ENCODE results near the gene SLC23A1. TPM values are rescaled to one million over a fixed set of nuclear protein-coding genes. Genes with fewer than 3 reads are reported as not detected.

The SLC23A1 gene
- total and polyA plus RNA-seq, 9 of the 15 experiments (the other 6 are each of a cell fraction or from before 2014, with no cell fraction given): 0.03 to 0.20 (median 0.05) TPM; not detected in 5

DNA sequence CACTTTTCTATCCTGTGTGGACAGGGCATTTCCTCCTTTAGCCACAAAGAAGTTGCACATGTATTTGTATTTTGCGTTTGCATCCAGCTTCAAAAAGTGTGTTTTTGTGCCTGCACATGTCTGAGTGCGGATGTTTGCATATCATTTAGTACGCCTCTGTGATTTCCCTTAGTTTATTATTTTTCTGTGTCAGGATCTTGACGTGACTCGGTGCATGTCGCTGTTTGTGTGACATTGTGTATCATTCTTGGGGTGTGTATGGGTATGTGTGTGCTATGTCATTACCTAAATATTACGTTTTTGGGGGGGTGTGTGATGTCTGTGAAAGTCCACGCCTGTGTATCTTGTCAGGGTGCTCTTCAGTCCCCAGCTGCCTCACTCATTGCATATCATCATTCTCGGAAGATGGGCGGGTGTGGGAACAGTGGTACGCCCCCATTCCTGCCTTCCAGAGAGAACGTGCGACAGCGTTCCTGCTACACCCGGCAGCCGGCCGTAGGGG lies 41.9 kb downstream of the SLC23A1 start (continued):
- TF ChIP-seq NRF1 (conservative IDR thresholded peaks at IDR 0.05 in 1 of 2, IDR thresholded peaks at IDR 0.05 in 1 of 2): peak; percentile 63 to 80; a peak in 2 of 4 replicates
- 0 out of 2 replicates have a peak, but pooled peaks have one; percentile 32 for TF ChIP-seq FOXO4 (CRISPR knock-in tag; IDR thresholded peaks at IDR 0.05)
- no peak for TF ChIP-seq PTTG1 (tag; IDR thresholded peaks at IDR 0.05; ENCODE audit: low read depth)
- TF ChIP-seq HDAC2 (IDR thresholded peaks at IDR 0.05): peak; percentile 53; the same call in 1 of the 2 replicates
- TF ChIP-seq GABPB2 (CRISPR knock-in tag; conservative IDR thresholded peaks at IDR 0.05): no peak
- peak; percentile 23; the same call in 1 of the 2 replicates for TF ChIP-seq CEBPG (CRISPR knock-in tag; IDR thresholded peaks at IDR 0.05)
- TF ChIP-seq CEBPG (tag; conservative IDR thresholded peaks at IDR 0.05 in 1 of 2, IDR thresholded peaks at IDR 0.05 in 1 of 2): no peak

DNA sequence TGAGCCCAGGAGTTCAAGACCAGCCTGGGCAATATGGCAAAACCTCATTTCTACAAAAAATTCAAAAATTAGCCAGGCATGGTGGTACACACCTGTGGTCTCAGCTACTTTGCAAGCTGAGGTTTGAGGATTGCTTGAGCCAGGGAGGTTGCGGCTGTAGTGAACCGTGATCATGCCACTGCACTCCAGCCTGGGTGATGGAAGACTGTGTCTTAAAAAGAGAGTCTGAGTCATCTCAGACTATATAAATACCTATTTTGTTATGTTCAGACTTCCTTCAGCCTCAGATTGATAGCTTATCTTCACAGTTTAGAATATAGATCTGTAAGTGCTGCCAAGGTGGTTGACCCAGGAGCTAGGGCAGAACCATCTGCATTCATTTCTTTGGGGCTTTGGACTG lies 43.0 kb downstream of the SLC23A1 start:
- ATAC-seq: no peak
- DNase-seq (ENCODE audit: extremely low read depth in 1 of 4, low spot score in 3 of 4): no peak
- no peaks in the 10 kb centered on the region for H3K9me3 ChIP-seq (replicated peaks; ENCODE audit: control insufficient read depth, insufficient read depth, low read depth, low read length)
- ChIA-PET POLR2A (interaction anchor here (0.7 to 3.3 kb wide), 4 partner anchors 8 to 674 kb away, joined by 3 to 26 read pairs (median 4); no protein-coding TSS in a partner anchor), CTCF (ENCODE audit: low intra/inter-chr PET ratio) (no interaction called here)
- no peak overlapping the region for H2AFZ ChIP-seq (ENCODE audit: low read depth, low read length)
- intact Hi-C loops (cut with micrococcal nuclease): loop anchor here (2.0 to 5.0 kb wide), 4 partner anchors 43 to 763 kb away; partner anchors contain the start of genes HSPA9 and SPATA24
- H4K20me1 ChIP-seq (replicated peaks; ENCODE audit: control insufficient read depth, insufficient read depth, low read length): peaks cover 25% of the 10 kb centered on the region
- WGBS (ENCODE audit: insufficient coverage, low coverage, missing lambda C conversion rate): 61% methylated on average over 2 of the region's 2 CpGs
- no peak overlapping the region for H3K4me2 ChIP-seq (ENCODE audit: insufficient read depth, low read length)
- in situ Hi-C loops (cut with MboI): no loop called here
- H3K27ac ChIP-seq (ENCODE audit: extremely low read depth, low read depth, low read length): no peak overlapping the region
- peaks cover 11 to 13% of the 10 kb centered on the region in 2 experiments; a peak in 3 of 5 replicates for H3K4me1 ChIP-seq (replicated peaks in 1 of 2; ENCODE audit: control insufficient read depth in 2 of 2, insufficient read depth in 2 of 2, low read length in 2 of 2)
- no peaks in the 10 kb centered on the region for H3K9me1 ChIP-seq (ENCODE audit: control insufficient read depth, insufficient read depth, low read length)
- H3K36me3 ChIP-seq (ENCODE audit: control insufficient read depth, insufficient read depth, low read length): peaks cover 10% of the 10 kb centered on the region; the same call in 2 of the 3 replicates
- peaks cover 34% of the 10 kb centered on the region for H3K79me2 ChIP-seq (ENCODE audit: control insufficient read depth, insufficient read depth, low read length)
- TF ChIP-seq SREBF1 (IDR thresholded peaks at IDR 0.05; ENCODE audit: borderline replicate concordance, low read depth, low read length): no peak
- no TSS peak for BruUV-seq (replicated peaks)
- H3K4me3 ChIP-seq: no peak overlapping the region
- H3K27me3 ChIP-seq (ENCODE audit: control insufficient read depth in 2 of 2, insufficient read depth in 2 of 2, low read length in 2 of 2): no peaks in the 10 kb centered on the region
- no peak overlapping the region for H3K9ac ChIP-seq (ENCODE audit: insufficient read depth in 1 of 2, low read depth in 2 of 2, low read length in 2 of 2)
- no peak for FAIRE-seq
